ENCODE results near the gene BRIP1. TPM values are rescaled to one million over a fixed set of nuclear protein-coding genes. Genes with fewer than 3 reads are reported as not detected.

Gene BRIP1
- total and polyA plus RNA-seq, 4 donors: 0.13 to 1.4 (median 0.44) TPM

- Histone ChIP-seq H3K27me3 (ENCODE audit: control insufficient read depth in 1 of 2, insufficient read depth in 2 of 2, low read length in 1 of 2) (no peaks in the 10 kb centered on the region), H3K4me3 (ENCODE audit: low read length in 2 of 2) (no peak overlapping the region), H3K36me3 (ENCODE audit: control insufficient read depth in 1 of 2, insufficient read depth in 2 of 2, low read length in 1 of 2) (no peaks in the 10 kb centered on the region), H3K27ac (ENCODE audit: low read depth in 1 of 2, low read length in 2 of 2) (no peak overlapping the region), H3K4me1 (ENCODE audit: control insufficient read depth in 1 of 2, insufficient read depth in 2 of 2, low read length in 2 of 2) (no peaks in the 10 kb centered on the region), H3K9me3 (ENCODE audit: control insufficient read depth, low read length) (no peaks in the 10 kb centered on the region)
- DNase-seq (no peak), ATAC-seq (ENCODE audit: low FRiP score) (no peak)
- WGBS, 2 donors: 96 to 98% methylated on average over 1 of the region's 1 CpG
- intact Hi-C loops (cut with DNase I): no loop called here
These were observed 148.0 kb downstream of the BRIP1 start for GRCh38 chr17:61715348-61715747.

- H3K9me3 ChIP-seq (ENCODE audit: control insufficient read depth, low read length): no peaks in the 10 kb centered on the region
- DNase-seq: no peak
- no peaks in the 10 kb centered on the region for H3K4me1 ChIP-seq (ENCODE audit: control insufficient read depth in 1 of 2, insufficient read depth in 2 of 2, low read length in 2 of 2)
- intact Hi-C loops (cut with DNase I): no loop called here
- H3K4me3 ChIP-seq (ENCODE audit: low read length in 2 of 2): no peak overlapping the region
- WGBS, 2 donors: 94 to 95% methylated on average over 2 of the region's 2 CpGs
- no peaks in the 10 kb centered on the region for H3K36me3 ChIP-seq (ENCODE audit: control insufficient read depth in 1 of 2, insufficient read depth in 2 of 2, low read length in 1 of 2)
- no peaks in the 10 kb centered on the region for H3K27me3 ChIP-seq (ENCODE audit: control insufficient read depth in 1 of 2, insufficient read depth in 2 of 2, low read length in 1 of 2)
- ATAC-seq (ENCODE audit: low FRiP score): no peak
- no peak overlapping the region for H3K27ac ChIP-seq (ENCODE audit: low read depth in 1 of 2, low read length in 2 of 2)
These were observed 149.0 kb downstream of the BRIP1 start for GRCh38 chr17:61714300-61714699.

GRCh38 chr17:61713035-61713434, 150.3 kb downstream of the BRIP1 start:
- H3K36me3 ChIP-seq (ENCODE audit: control insufficient read depth in 1 of 2, insufficient read depth in 2 of 2, low read length in 1 of 2): no peaks in the 10 kb centered on the region
- H3K4me3 ChIP-seq (ENCODE audit: low read length in 2 of 2): no peak overlapping the region
- H3K27me3 ChIP-seq (ENCODE audit: control insufficient read depth in 1 of 2, insufficient read depth in 2 of 2, low read length in 1 of 2): no peaks in the 10 kb centered on the region
- no peaks in the 10 kb centered on the region for H3K9me3 ChIP-seq (ENCODE audit: control insufficient read depth, low read length)
- no peaks in the 10 kb centered on the region for H3K4me1 ChIP-seq (ENCODE audit: control insufficient read depth in 1 of 2, insufficient read depth in 2 of 2, low read length in 2 of 2)
- ATAC-seq (ENCODE audit: low FRiP score) (no peak), DNase-seq (no peak)
- WGBS, 2 donors: 96 to 97% methylated on average over 1 of the region's 1 CpG
- no peak overlapping the region for H3K27ac ChIP-seq (ENCODE audit: low read depth in 1 of 2, low read length in 2 of 2)
- intact Hi-C loops (cut with DNase I): no loop called here

- ATAC-seq (ENCODE audit: low FRiP score): no peak
- H3K27me3 ChIP-seq (ENCODE audit: control insufficient read depth in 1 of 2, insufficient read depth in 2 of 2, low read length in 1 of 2): no peaks in the 10 kb centered on the region
- WGBS, 2 donors: 95 to 96% methylated on average over 4 of the region's 4 CpGs
- no peaks in the 10 kb centered on the region for H3K4me1 ChIP-seq (ENCODE audit: control insufficient read depth in 1 of 2, insufficient read depth in 2 of 2, low read length in 2 of 2)
- intact Hi-C loops (cut with DNase I): no loop called here
- no peaks in the 10 kb centered on the region for H3K9me3 ChIP-seq (ENCODE audit: control insufficient read depth, low read length)
- no peak overlapping the region for H3K27ac ChIP-seq (ENCODE audit: low read depth in 1 of 2, low read length in 2 of 2)
- no peak overlapping the region for H3K4me3 ChIP-seq (ENCODE audit: low read length in 2 of 2)
- DNase-seq: no peak
- H3K36me3 ChIP-seq (ENCODE audit: control insufficient read depth in 1 of 2, insufficient read depth in 2 of 2, low read length in 1 of 2): no peaks in the 10 kb centered on the region
These were observed 152.8 kb downstream of the BRIP1 start for GRCh38 chr17:61710546-61710945.

- intact Hi-C loops (cut with DNase I): no loop called here
- 98 to 100% methylated on average over 1 of the region's 1 CpG for WGBS, 2 donors
These were observed 153.8 kb downstream of the BRIP1 start for GRCh38 chr17:61709567-61709966.

GRCh38 chr17:61704935-61705449, 158.3 kb downstream of the BRIP1 start:
- H3K36me3 ChIP-seq (ENCODE audit: control insufficient read depth in 1 of 2, insufficient read depth in 2 of 2, low read length in 1 of 2): no peaks in the 10 kb centered on the region
- no peak overlapping the region for H3K4me3 ChIP-seq (ENCODE audit: low read length in 2 of 2)
- H3K9me3 ChIP-seq (ENCODE audit: control insufficient read depth, low read length): peaks cover 1% of the 10 kb centered on the region
- 98 to 99% methylated on average over 3 of the region's 3 CpGs for WGBS, 2 donors
- intact Hi-C loops (cut with DNase I): no loop called here
- H3K27me3 ChIP-seq (ENCODE audit: control insufficient read depth in 1 of 2, insufficient read depth in 2 of 2, low read length in 1 of 2): no peaks in the 10 kb centered on the region
- no peaks in the 10 kb centered on the region for H3K4me1 ChIP-seq (ENCODE audit: control insufficient read depth in 1 of 2, insufficient read depth in 2 of 2, low read length in 2 of 2)
- DNase-seq (no peak), ATAC-seq (ENCODE audit: low FRiP score) (no peak)
- H3K27ac ChIP-seq (ENCODE audit: low read depth in 1 of 2, low read length in 2 of 2): no peak overlapping the region

More at GRCh38 chr17:61709567-61709966, 153.8 kb downstream of the BRIP1 start:
- no peaks in the 10 kb centered on the region for H3K27me3 ChIP-seq (ENCODE audit: control insufficient read depth in 1 of 2, insufficient read depth in 2 of 2, low read length in 1 of 2)
- H3K36me3 ChIP-seq (ENCODE audit: control insufficient read depth in 1 of 2, insufficient read depth in 2 of 2, low read length in 1 of 2): no peaks in the 10 kb centered on the region
- H3K4me1 ChIP-seq (ENCODE audit: control insufficient read depth in 1 of 2, insufficient read depth in 2 of 2, low read length in 2 of 2): no peaks in the 10 kb centered on the region
- H3K4me3 ChIP-seq (ENCODE audit: low read length in 2 of 2): no peak overlapping the region
- ATAC-seq (ENCODE audit: low FRiP score) (no peak), DNase-seq (no peak)
- no peaks in the 10 kb centered on the region for H3K9me3 ChIP-seq (ENCODE audit: control insufficient read depth, low read length)
- H3K27ac ChIP-seq (ENCODE audit: low read depth in 1 of 2, low read length in 2 of 2): no peak overlapping the region

- H3K27ac ChIP-seq (ENCODE audit: low read depth in 1 of 2, low read length in 2 of 2): no peak overlapping the region
- H3K27me3 ChIP-seq (ENCODE audit: control insufficient read depth in 1 of 2, insufficient read depth in 2 of 2, low read length in 1 of 2): no peaks in the 10 kb centered on the region
- H3K9me3 ChIP-seq (ENCODE audit: control insufficient read depth, low read length): peaks cover 4% of the 10 kb centered on the region
- DNase-seq (no peak), ATAC-seq (ENCODE audit: low FRiP score) (no peak)
- H3K4me1 ChIP-seq (ENCODE audit: control insufficient read depth in 1 of 2, insufficient read depth in 2 of 2, low read length in 2 of 2): no peaks in the 10 kb centered on the region
- H3K4me3 ChIP-seq (ENCODE audit: low read length in 2 of 2): no peak overlapping the region
- 95 to 96% methylated on average over 3 of the region's 3 CpGs for WGBS, 2 donors
- no peaks in the 10 kb centered on the region for H3K36me3 ChIP-seq (ENCODE audit: control insufficient read depth in 1 of 2, insufficient read depth in 2 of 2, low read length in 1 of 2)
- intact Hi-C loops (cut with DNase I): no loop called here
These were observed 160.9 kb downstream of the BRIP1 start for GRCh38 chr17:61702450-61702849.

GRCh38 chr17:61701978-61702377, 161.3 kb downstream of the BRIP1 start:
- H3K4me3 ChIP-seq (ENCODE audit: low read length in 2 of 2): no peak overlapping the region
- H3K4me1 ChIP-seq (ENCODE audit: control insufficient read depth in 1 of 2, insufficient read depth in 2 of 2, low read length in 2 of 2): no peaks in the 10 kb centered on the region
- no peak overlapping the region for H3K27ac ChIP-seq (ENCODE audit: low read depth in 1 of 2, low read length in 2 of 2)
- H3K9me3 ChIP-seq (ENCODE audit: control insufficient read depth, low read length): peaks cover 4% of the 10 kb centered on the region
- 95 to 100% methylated on average over 1 of the region's 1 CpG for WGBS, 2 donors
- no peaks in the 10 kb centered on the region for H3K36me3 ChIP-seq (ENCODE audit: control insufficient read depth in 1 of 2, insufficient read depth in 2 of 2, low read length in 1 of 2)
- no peak for DNase-seq
- H3K27me3 ChIP-seq (ENCODE audit: control insufficient read depth in 1 of 2, insufficient read depth in 2 of 2, low read length in 1 of 2): no peaks in the 10 kb centered on the region
- no peak for ATAC-seq (ENCODE audit: low FRiP score)
- intact Hi-C loops (cut with DNase I): no loop called here

GRCh38 chr17:61701334-61701733, 162.0 kb downstream of the BRIP1 start:
- DNase-seq: no peak
- Histone ChIP-seq H3K4me1 (ENCODE audit: control insufficient read depth in 1 of 2, insufficient read depth in 2 of 2, low read length in 2 of 2) (no peaks in the 10 kb centered on the region), H3K27me3 (ENCODE audit: control insufficient read depth in 1 of 2, insufficient read depth in 2 of 2, low read length in 1 of 2) (no peaks in the 10 kb centered on the region), H3K4me3 (ENCODE audit: low read length in 2 of 2) (no peak overlapping the region), H3K9me3 (ENCODE audit: control insufficient read depth, low read length) (peaks cover 4% of the 10 kb centered on the region), H3K27ac (ENCODE audit: low read depth in 1 of 2, low read length in 2 of 2) (no peak overlapping the region), H3K36me3 (ENCODE audit: control insufficient read depth in 1 of 2, insufficient read depth in 2 of 2, low read length in 1 of 2) (no peaks in the 10 kb centered on the region)
- intact Hi-C loops (cut with DNase I): no loop called here
- ATAC-seq (ENCODE audit: low FRiP score): no peak
- 100% methylated on average over 1 of the region's 1 CpG for WGBS, 2 donors

Measured in aorta (tissue), 5 donors.